ENCODE results near the gene EVC. TPM values are rescaled to one million over a fixed set of nuclear protein-coding genes. Genes with fewer than 3 reads are reported as not detected.

The EVC gene
- total and polyA plus RNA-seq, 2 of the 8 experiments (the other 6 are each of a cell fraction or from before 2014, with no cell fraction given): 2.6 to 9.8 TPM

DNA sequence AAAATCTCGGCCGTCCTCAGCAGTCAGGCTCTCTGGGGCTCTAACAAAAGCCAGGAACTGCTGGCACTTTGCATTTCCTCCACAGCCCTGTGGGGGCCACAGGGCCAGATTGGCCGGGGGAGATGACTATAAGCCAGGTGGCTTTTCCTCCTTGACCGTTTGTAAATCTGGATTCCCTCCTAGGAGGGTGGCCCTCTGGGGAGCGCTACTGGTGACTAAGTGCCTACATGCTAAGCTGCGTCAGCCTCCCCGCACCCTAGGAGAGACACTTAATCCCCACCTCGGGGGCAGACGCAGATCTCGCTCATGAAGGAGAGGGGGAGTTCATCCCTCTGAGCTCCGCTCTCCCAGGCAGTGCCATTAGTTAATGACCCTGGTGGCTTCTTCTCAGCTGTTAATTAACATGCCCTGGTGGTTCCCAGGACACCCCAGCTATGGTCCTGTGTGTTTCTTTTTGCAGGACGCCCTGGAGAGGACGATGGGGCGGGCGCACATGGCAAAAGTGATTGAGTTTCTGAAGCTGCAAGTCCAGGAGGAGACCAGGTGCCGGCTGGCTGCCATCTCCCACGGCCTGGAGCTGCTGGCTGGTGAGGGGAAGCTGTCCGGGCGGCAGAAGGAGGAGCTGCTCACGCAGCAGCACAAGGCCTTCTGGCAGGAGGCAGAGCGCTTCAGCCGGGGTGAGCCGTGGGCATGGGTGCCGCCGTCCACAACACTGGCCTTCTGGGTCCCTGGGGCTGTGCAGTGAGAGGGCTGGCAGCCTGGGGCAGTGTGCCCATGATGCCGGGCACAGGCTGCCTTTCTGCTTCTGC, 41.6 kb downstream of the EVC start (continued):
- TF ChIP-seq, protein P1, sequence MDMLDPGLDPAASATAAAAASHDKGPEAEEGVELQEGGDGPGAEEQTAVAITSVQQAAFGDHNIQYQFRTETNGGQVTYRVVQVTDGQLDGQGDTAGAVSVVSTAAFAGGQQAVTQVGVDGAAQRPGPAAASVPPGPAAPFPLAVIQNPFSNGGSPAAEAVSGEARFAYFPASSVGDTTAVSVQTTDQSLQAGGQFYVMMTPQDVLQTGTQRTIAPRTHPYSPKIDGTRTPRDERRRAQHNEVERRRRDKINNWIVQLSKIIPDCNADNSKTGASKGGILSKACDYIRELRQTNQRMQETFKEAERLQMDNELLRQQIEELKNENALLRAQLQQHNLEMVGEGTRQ (IDR thresholded peaks at IDR 0.05; ENCODE audit: low read length): no peak
- TF ChIP-seq, protein P2, sequence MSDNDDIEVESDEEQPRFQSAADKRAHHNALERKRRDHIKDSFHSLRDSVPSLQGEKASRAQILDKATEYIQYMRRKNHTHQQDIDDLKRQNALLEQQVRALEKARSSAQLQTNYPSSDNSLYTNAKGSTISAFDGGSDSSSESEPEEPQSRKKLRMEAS (IDR thresholded peaks at IDR 0.05): peak; percentile 30; the same call in 1 of the 2 replicates
- TF ChIP-seq, protein P3, sequence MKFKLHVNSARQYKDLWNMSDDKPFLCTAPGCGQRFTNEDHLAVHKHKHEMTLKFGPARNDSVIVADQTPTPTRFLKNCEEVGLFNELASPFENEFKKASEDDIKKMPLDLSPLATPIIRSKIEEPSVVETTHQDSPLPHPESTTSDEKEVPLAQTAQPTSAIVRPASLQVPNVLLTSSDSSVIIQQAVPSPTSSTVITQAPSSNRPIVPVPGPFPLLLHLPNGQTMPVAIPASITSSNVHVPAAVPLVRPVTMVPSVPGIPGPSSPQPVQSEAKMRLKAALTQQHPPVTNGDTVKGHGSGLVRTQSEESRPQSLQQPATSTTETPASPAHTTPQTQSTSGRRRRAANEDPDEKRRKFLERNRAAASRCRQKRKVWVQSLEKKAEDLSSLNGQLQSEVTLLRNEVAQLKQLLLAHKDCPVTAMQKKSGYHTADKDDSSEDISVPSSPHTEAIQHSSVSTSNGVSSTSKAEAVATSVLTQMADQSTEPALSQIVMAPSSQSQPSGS (IDR thresholded peaks at IDR 0.05; ENCODE audit: low read length): no peak
- TF ChIP-seq CTBP2 (IDR thresholded peaks at IDR 0.05; ENCODE audit: borderline replicate concordance, insufficient read depth, insufficient read length, low read length): no peak
- peak; percentile 10 to 22; a peak in 2 of 4 replicates for TF ChIP-seq RAD21 (IDR thresholded peaks at IDR 0.05 in 1 of 2, conservative IDR thresholded peaks at IDR 0.05 in 1 of 2; ENCODE audit: low read depth in 2 of 2, low read length in 2 of 2)
- TF ChIP-seq, protein P4, sequence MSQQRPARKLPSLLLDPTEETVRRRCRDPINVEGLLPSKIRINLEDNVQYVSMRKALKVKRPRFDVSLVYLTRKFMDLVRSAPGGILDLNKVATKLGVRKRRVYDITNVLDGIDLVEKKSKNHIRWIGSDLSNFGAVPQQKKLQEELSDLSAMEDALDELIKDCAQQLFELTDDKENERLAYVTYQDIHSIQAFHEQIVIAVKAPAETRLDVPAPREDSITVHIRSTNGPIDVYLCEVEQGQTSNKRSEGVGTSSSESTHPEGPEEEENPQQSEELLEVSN (IDR thresholded peaks at IDR 0.05): 0 out of 2 replicates have a peak, but pooled peaks have one; percentile 25
- TF ChIP-seq KDM1A (IDR thresholded peaks at IDR 0.05; ENCODE audit: borderline replicate concordance, low read length): no peak
- no peak for TF ChIP-seq JUND (IDR thresholded peaks at IDR 0.05; ENCODE audit: low read length)
- TF ChIP-seq POU5F1 (IDR thresholded peaks at IDR 0.05; ENCODE audit: low read depth, low read length): no peak
- no peak for TF ChIP-seq RBBP5 (IDR thresholded peaks at IDR 0.05; ENCODE audit: borderline replicate concordance, low read depth, low read length)
- TF ChIP-seq SP4 (IDR thresholded peaks at IDR 0.05; ENCODE audit: low read length): no peak
- no peak for TF ChIP-seq SIRT6 (IDR thresholded peaks at IDR 0.05; ENCODE audit: low read length)
- TF ChIP-seq SUZ12 (IDR thresholded peaks at IDR 0.05; ENCODE audit: low read length): no peak
- no peak for TF ChIP-seq POLR2AphosphoS5 (IDR thresholded peaks at IDR 0.05; ENCODE audit: low read depth, low read length)
- TF ChIP-seq, protein P5, sequence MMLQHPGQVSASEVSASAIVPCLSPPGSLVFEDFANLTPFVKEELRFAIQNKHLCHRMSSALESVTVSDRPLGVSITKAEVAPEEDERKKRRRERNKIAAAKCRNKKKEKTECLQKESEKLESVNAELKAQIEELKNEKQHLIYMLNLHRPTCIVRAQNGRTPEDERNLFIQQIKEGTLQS (IDR thresholded peaks at IDR 0.05; ENCODE audit: insufficient read depth, low read depth, low read length): no peak
- TF ChIP-seq ASH2L (IDR thresholded peaks at IDR 0.05; ENCODE audit: low read length): peak; percentile 26
- TF ChIP-seq SIX5 (IDR thresholded peaks at IDR 0.05; ENCODE audit: low read depth, low read length): no peak
- no peak for TF ChIP-seq RNF2 (IDR thresholded peaks at IDR 0.05; ENCODE audit: borderline replicate concordance, low read depth, low read length, missing control alignments, poor library complexity, severe bottlenecking)

All from H1 (cell line).